Smooth muscle cell (in vitro differentiated cells): ENCODE data around the gene TP53TG5. TPM values are rescaled to one million over a fixed set of nuclear protein-coding genes. Genes with fewer than 3 reads are reported as not detected.

Experiments used
- DNase-seq: peaks from one replicate; lab custom pipeline; 2025; ENCODE audit not compliant: unreplicated experiment; lab: John Stamatoyannopoulos, UW
- H2AFZ ChIP-seq: fragments of 200-600 bp; sonication (generic); 2 replicates; pipeline ENCODE4 v1.6.0; 2016; ENCODE audit warnings: antibody characterized with exemption, low read depth, mild to moderate bottlenecking
- H3F3A ChIP-seq: fragments of 200-600 bp; sonication (generic); 2 replicates; pipeline ENCODE4 v1.6.0; 2017; ENCODE audit warnings: antibody characterized with exemption, low read depth
- H3K27ac ChIP-seq: fragments of 200-600 bp; sonication (generic); 2 replicates; pipeline ENCODE4 v1.5.1; 2016; ENCODE audit warnings: low read depth, mild to moderate bottlenecking
- H3K27me3 ChIP-seq: fragments of 200-600 bp; sonication (generic); 2 replicates; pipeline ENCODE4 v1.6.1; 2016; ENCODE audit warnings: low read depth, mild to moderate bottlenecking
- H3K36me3 ChIP-seq: fragments of 200-600 bp; sonication (generic); 2 replicates; pipeline ENCODE4 v1.5.1; 2016; ENCODE audit warnings: low read depth
- H3K4me1 ChIP-seq: fragments of 200-600 bp; sonication (generic); 2 replicates; pipeline ENCODE4 v1.5.1; 2016; ENCODE audit warnings: low read depth
- H3K4me2 ChIP-seq: fragments of 200-600 bp; sonication (generic); 2 replicates; pipeline ENCODE4 v1.6.0; 2016; ENCODE audit warnings: mild to moderate bottlenecking
- H3K4me3 ChIP-seq: fragments of 200-600 bp; sonication (generic); 2 replicates; pipeline ENCODE4 v1.5.1; 2016; ENCODE audit warnings: mild to moderate bottlenecking
- H3K79me2 ChIP-seq: fragments of 200-600 bp; sonication (generic); 2 replicates; pipeline ENCODE4 v1.6.0; 2016; ENCODE audit warnings: low read depth, mild to moderate bottlenecking
- H3K9ac ChIP-seq: fragments of 200-600 bp; sonication (generic); 2 replicates; pipeline ENCODE4 v1.6.0; 2016; ENCODE audit warnings: low read depth
- H3K9me3 ChIP-seq: fragments of 200-600 bp; sonication (generic); replicated peaks from 2 replicates; pipeline ENCODE4 v1.5.1; 2016; ENCODE audit warnings: low read depth
- H4K20me1 ChIP-seq: fragments of 200-600 bp; sonication (generic); 2 replicates; pipeline ENCODE4 v1.6.0; 2016; ENCODE audit warnings: low read depth
- WGBS: methylation state at CpG from one replicate; pipeline ENCODE4 v1.1.7; 2016; ENCODE audit warnings: low lambda C conversion rate; 5-methylcytosine and 5-hydroxymethylcytosine counted together
- polyA plus RNA-seq: library from polyadenylated mRNA; unstranded; fragments of >200 nt; fragmentation: Nextera tagmentation; extraction: Ambion mirVana; gene quantifications from 2 replicates; pipeline ENCODE4 v1.2.1, GENCODE V29; 2016
- total RNA-seq: library from RNA; depleted of rRNA; stranded (reverse); fragments of >200 nt; gene quantifications from 2 replicates; pipeline ENCODE4 v1.2.3, GENCODE V29; 2014
- TF ChIP-seq, protein P1 (sequence below): fragments of 200-600 bp; sonication (generic); IDR thresholded peaks from 2 replicates; pipeline ENCODE4 v1.5.1; 2017; ENCODE audit warnings: borderline replicate concordance, mild to moderate bottlenecking, antibody characterized with exemption; ENCODE audit not compliant: insufficient read depth, poor library complexity, severe bottlenecking

The TP53TG5 gene
- total and polyA plus RNA-seq, 2 experiments from 2014 or later: 0.06 TPM; not detected in 1

DNA sequence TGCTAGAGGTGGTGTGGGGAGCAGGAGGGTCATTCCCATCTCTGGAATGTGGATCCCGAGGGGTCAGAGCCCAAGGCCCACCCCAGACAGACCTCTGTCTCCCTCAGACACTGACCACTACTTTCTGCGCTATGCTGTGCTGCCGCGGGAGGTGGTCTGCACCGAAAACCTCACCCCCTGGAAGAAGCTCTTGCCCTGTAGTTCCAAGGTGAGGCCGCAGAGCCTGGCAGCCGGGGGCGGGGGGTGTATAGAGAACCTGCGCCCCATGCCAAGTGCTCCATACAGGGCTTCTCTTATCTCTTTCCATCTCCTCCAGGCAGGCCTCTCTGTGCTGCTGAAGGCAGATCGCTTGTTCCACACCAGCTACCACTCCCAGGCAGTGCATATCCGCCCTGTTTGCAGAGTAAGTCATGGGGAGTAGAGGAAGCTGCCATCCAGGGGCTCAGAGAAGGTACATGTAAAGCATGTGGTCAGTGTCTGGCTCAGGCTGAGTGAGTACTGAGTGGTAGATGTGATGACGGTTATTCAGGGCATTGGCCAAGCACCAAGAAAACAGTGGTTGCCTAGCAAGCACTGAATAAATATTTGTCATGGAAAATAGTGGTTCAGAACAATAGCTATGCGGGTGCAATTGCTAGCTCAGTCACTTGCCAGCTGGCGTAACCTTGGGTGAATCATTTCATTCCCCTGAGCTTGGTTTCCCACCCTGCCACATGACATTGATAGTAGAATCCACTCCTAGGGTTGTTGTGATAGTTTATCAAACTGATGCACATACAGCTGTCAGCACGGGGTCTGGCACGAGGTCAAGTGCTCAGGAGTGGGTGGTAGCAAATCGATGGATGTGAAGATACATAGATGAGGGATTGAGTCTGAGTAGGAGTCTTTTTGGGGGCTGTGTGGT, 41.3 kb upstream of the TP53TG5 start:
- Histone ChIP-seq H3K27ac (no peak overlapping the region), H3K4me3 (no peak overlapping the region)

DNA sequence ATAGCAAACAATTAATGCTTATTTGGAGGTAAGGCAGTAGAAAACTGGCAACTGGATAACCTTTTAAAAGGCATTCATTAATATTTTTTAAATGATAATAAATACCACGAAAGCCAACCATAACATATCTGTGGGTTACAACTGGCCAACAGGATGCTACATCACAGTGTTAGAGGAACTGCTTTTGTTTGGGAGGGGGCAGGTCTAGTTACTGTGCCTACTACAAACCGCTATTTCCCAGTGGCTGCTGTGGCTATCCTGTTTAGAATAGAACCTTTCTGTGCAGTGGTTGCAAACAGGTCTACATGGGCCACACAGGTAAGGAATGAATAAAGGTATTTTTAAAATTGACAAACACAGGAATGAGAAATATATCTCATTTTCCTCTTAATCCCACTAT, 38.8 kb upstream of the TP53TG5 start:
- H4K20me1 ChIP-seq: no peaks in the 10 kb centered on the region
- H3K27me3 ChIP-seq: no peaks in the 10 kb centered on the region
- peak overlapping the region; percentile 67 for H3K9ac ChIP-seq
- peak overlapping the region; percentile 85 for H3K4me3 ChIP-seq
- WGBS: 88% methylated on average over 2 of the region's 2 CpGs
- H3K79me2 ChIP-seq: peaks cover 13% of the 10 kb centered on the region
- DNase-seq: no peak
- H3F3A ChIP-seq: no peaks in the 10 kb centered on the region
- H3K27ac ChIP-seq: no peak overlapping the region
- H2AFZ ChIP-seq: no peak overlapping the region
- peaks cover 11% of the 10 kb centered on the region for H3K4me1 ChIP-seq
- H3K4me2 ChIP-seq: peak overlapping the region; percentile 89
- H3K9me3 ChIP-seq: no peaks in the 10 kb centered on the region
- TF ChIP-seq, protein P1, sequence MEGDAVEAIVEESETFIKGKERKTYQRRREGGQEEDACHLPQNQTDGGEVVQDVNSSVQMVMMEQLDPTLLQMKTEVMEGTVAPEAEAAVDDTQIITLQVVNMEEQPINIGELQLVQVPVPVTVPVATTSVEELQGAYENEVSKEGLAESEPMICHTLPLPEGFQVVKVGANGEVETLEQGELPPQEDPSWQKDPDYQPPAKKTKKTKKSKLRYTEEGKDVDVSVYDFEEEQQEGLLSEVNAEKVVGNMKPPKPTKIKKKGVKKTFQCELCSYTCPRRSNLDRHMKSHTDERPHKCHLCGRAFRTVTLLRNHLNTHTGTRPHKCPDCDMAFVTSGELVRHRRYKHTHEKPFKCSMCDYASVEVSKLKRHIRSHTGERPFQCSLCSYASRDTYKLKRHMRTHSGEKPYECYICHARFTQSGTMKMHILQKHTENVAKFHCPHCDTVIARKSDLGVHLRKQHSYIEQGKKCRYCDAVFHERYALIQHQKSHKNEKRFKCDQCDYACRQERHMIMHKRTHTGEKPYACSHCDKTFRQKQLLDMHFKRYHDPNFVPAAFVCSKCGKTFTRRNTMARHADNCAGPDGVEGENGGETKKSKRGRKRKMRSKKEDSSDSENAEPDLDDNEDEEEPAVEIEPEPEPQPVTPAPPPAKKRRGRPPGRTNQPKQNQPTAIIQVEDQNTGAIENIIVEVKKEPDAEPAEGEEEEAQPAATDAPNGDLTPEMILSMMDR: no peak
- peaks cover 5% of the 10 kb centered on the region for H3K36me3 ChIP-seq

More for the DNA sequence above, 41.3 kb upstream of the TP53TG5 start:
- Histone ChIP-seq H3K4me2 (no peak overlapping the region), H4K20me1 (no peaks in the 10 kb centered on the region), H3K36me3 (peaks cover 7% of the 10 kb centered on the region), H3K9me3 (no peaks in the 10 kb centered on the region), H3K4me1 (peaks cover 11% of the 10 kb centered on the region), H3K79me2 (peaks cover 13% of the 10 kb centered on the region), H2AFZ (no peak overlapping the region), H3K27me3 (no peaks in the 10 kb centered on the region), H3K9ac (no peak overlapping the region), H3F3A (no peaks in the 10 kb centered on the region)
- TF ChIP-seq, protein P1: no peak
- DNase-seq: no peak
- 98% methylated on average over 17 of the region's 17 CpGs for whole genome bisulfite sequencing

DNA sequence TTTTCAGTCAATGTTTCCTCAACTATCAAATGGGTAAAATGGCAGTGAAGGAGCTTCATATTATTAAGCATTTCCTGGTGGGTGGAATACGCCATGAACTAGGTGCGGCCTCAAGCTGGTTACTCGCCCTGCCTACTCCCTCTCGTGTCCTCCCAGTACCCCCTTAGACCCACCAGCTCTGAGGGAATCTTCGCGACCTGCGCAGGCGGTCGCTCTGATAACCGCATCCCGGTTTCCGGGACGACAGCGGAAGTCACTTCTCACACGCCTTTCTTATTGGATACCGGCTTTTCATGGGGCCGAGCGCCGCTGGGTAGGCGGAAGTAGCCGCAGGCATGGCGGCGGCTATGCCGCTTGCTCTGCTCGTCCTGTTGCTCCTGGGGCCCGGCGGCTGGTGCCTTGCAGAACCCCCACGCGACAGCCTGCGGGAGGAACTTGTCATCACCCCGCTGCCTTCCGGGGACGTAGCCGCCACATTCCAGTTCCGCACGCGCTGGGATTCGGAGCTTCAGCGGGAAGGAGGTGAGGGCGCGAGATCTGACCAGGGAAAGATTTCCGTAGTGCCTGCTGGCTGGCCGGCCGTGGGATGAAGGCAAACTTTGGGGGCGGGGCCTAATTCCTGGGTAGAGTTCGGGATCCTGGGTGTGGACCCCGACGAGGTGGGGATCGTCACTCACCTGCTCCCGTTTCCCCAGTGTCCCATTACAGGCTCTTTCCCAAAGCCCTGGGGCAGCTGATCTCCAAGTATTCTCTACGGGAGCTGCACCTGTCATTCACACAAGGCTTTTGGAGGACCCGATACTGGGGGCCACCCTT, 37.9 kb upstream of the TP53TG5 start, which contains the start of gene PIGT:
PIGT (plus strand) TSS at position 320 of the 816 bp plus-strand sequence; CDS start at position 336, 16 bp downstream.
- Histone ChIP-seq H3K79me2 (peaks cover 13% of the 10 kb centered on the region), H3K27me3 (no peaks in the 10 kb centered on the region), H3K27ac (no peak within 1 kb of the TSS), H3K4me1 (peaks cover 11% of the 10 kb centered on the region), H3K4me3 (peak within 1 kb of the TSS; percentile 85), H2AFZ (peak within 1 kb of the TSS; percentile 93), H3K36me3 (peaks cover 5% of the 10 kb centered on the region), H3K9ac (peak within 1 kb of the TSS; percentile 67), H3K4me2 (peak within 1 kb of the TSS; percentile 89), H4K20me1 (no peaks in the 10 kb centered on the region), H3F3A (no peaks in the 10 kb centered on the region), H3K9me3 (no peaks in the 10 kb centered on the region)
- WGBS: 1% methylated on average over 52 of the region's 52 CpGs
- DNase-seq: peak; percentile 19
- TF ChIP-seq, protein P1: no peak
